GM10248 (cell line): ENCODE data around the gene C10orf90.
"Not testable (repeated sequence)": the region's sequence is repeated elsewhere in the genome, so short reads cannot be mapped to it uniquely, and the experiment has no call there.

Source experiments
- CTCF ChIA-PET: fragments of 300-600 bp; sonication (Branson Sonifier 250); formaldehyde crosslinking; extraction: SDS; loops from one replicate; lab custom pipeline; 2021; ENCODE audit warnings: antibody characterized with exemption; lab: Yijun Ruan, JAX
- POLR2A ChIA-PET: fragments of 350-650 bp; sonication (Branson Sonifier 250); formaldehyde crosslinking; extraction: SDS; loops from one replicate; lab custom pipeline; 2020; ENCODE audit warnings: antibody characterized with exemption; lab: Yijun Ruan, JAX
- DNase-seq: peaks from one replicate; pipeline ENCODE4 v3.0.0; 2012; ENCODE audit errors: extremely low spot score
- CTCF ChIP-seq: IDR thresholded peaks from 2 replicates; pipeline ENCODE4 v1.5.1; 2012; ENCODE audit warnings: mild to moderate bottlenecking, low read depth; ENCODE audit errors: extremely low read depth, missing control alignments, control extremely low read depth

Gene C10orf90

GRCh38 chr10:126561294-126561920 lies 109.1 kb downstream of the C10orf90 start:
- TF ChIP-seq CTCF, result no peak
- DNase-seq, result no peak
- ChIA-PET CTCF (no interaction called here), POLR2A (no interaction called here)

- CTCF ChIA-PET, result no interaction called here
- POLR2A ChIA-PET, result no interaction called here
- no peak for DNase-seq
- TF ChIP-seq CTCF, result no peak
These were observed 111.6 kb downstream of the C10orf90 start for GRCh38 chr10:126558881-126559280.

- no peak for TF ChIP-seq CTCF
- POLR2A ChIA-PET, result no interaction called here
- CTCF ChIA-PET, result interaction anchor here (1.0 kb wide), 1 partner anchor 14 kb away, joined by 3 read pairs; no protein-coding TSS in a partner anchor
- DNase-seq, result no peak
These were observed 119.3 kb downstream of the C10orf90 start for GRCh38 chr10:126551202-126551601.

GRCh38 chr10:126550586-126550985 lies 119.9 kb downstream of the C10orf90 start:
- POLR2A ChIA-PET, DNase-seq, CTCF ChIA-PET: not testable (repeated sequence)

GRCh38 chr10:126549344-126549743 lies 121.1 kb downstream of the C10orf90 start:
- CTCF ChIA-PET, result no interaction called here
- TF ChIP-seq CTCF, result no peak
- no peak for DNase-seq
- POLR2A ChIA-PET, result no interaction called here

GRCh38 chr10:126544565-126544964 lies 125.9 kb downstream of the C10orf90 start:
- CTCF ChIA-PET, result no interaction called here
- DNase-seq, result no peak
- no peak for TF ChIP-seq CTCF
- POLR2A ChIA-PET, result no interaction called here

GRCh38 chr10:126538439-126539135 lies 131.9 kb downstream of the C10orf90 start:
- DNase-seq, result no peak
- no peak for TF ChIP-seq CTCF
- CTCF ChIA-PET, result no interaction called here
- POLR2A ChIA-PET, result no interaction called here
